T-helper 1 cell treated with Interleukin-12 subunit alpha and Interleukin-12 subunit beta and Interleukin-4 antibody, amounts not matched to agents 30 ng/mL and 1 ng/mL, for 36 hours (primary cell): ENCODE results near the gene GPR26. TPM values are rescaled to one million over a fixed set of nuclear protein-coding genes. Genes with fewer than 3 reads are reported as not detected.

Source experiments
- intact Hi-C: fragments of 100-400 bp; cut with micrococcal nuclease; formaldehyde crosslinking; loops from one replicate; pipeline ENCODE4 v1.15.1; 2024
- total RNA-seq: library from RNA; stranded (reverse); gene quantifications from 2 replicates; pipeline ENCODE4 v1.2.3, GENCODE V29; 2022

The GPR26 gene
- total RNA-seq, 1 donor from 2014 or later: not detected

DNA sequence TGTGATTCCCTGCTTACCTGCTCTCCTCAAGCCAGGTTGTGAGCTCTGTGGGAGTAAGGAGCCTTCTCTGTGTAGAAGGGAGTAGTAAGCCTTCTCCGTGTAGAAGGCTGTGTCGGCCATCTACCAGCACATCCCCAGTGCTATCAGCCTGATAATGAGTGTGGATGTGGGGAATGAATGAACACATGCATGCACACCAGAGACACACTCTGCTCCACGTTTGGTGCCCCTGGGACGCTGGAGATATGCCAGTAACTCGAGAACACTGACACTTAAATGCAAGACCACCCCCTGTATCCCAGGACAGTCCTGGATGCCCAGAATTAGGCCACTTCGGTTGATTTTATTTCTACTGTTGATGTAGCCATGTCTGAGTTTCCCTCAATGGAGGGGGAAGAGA, 21.1 kb upstream of the GPR26 start:
- intact Hi-C loops: no loop called here

DNA sequence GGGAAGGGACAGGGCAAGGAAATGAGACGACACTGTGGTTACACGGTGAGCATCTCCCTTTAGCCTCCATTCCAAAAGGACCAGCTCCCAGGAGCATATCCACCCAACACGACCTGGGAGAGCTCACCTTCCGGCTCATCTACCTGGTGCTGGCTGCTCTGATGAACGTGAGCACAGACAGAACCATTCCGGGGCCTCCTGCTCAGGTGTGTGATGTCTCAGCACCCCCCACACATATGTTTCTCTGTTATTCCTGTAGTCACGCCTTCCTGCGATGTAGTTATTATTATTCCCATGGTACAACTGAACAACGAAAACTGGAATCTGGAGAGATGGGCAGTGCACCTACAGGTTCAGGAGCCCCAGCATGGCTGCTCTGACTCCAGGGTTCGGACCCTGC, 20.5 kb upstream of the GPR26 start:
- intact Hi-C loops: no loop called here

DNA sequence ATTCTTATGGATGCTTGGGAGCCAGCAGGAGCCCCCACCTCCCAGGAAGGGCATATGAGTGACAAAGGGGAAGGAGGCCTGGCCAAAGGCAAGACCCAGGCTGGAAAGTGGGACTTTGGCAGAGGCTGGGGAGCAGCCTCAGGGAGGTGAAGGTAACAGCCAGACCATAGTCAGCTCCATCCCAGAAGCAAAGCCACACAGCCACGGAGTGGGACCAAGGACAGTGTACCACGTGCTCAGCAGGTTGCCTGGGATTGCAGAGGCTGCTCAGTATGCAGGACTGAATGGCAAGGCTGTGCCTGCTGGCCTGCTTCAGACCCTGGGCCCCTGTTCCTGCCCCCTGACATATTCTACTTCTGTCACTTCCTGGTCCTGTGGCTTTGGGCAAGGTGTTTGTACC, 17.6 kb upstream of the GPR26 start:
- intact Hi-C loops: no loop called here

DNA sequence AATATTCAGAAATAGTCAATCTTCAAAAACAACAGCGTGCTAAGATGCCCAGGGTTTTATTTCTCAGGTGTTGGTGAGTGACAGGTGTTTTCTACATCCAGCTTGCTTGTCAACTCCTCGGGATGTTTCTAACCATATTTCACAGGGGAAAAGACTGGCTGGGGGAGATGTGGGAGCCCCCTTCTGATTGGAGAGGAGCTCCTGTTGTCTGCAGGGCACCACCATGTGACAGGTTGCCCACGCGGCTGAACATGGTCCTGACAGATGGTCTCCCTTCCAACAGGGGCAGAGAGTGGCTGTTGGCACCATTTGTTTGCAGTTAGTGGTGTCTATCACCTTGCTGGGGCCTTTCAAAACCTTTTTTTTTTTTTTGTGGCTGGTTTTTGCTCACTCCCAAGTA, 16.5 kb upstream of the GPR26 start:
- intact Hi-C loops: no loop called here

DNA sequence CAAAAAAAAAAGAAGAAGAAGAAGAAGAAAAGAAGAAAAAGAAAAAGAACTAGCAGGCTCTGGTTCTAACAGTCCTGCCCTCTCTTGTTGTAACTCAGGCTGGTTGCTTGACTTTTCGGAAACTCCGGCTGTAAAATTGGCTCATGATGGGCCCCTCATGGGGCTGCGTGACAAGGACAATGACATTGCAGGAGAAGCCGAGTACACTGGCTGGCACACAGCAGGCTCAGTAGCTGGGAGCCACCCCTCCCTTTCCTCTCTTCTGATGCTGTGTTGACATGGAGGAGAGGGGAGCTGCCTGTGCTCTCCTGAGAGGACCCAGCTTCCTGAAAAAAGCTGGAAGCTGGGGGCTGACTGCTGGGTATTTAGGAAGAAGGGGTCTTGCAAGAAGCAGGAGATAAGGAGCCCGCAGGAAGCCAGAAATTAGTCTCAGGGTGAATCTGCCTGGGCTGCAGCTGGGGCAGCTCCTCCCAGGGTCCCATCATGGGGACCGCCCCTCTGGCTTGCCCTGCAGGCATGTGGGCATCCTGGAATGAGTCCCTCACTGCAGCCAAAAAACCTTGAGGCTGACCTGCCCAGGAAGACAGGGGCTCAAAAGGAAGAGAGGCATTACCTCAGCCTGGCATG, 14.6 kb upstream of the GPR26 start:
- intact Hi-C loops: no loop called here

DNA sequence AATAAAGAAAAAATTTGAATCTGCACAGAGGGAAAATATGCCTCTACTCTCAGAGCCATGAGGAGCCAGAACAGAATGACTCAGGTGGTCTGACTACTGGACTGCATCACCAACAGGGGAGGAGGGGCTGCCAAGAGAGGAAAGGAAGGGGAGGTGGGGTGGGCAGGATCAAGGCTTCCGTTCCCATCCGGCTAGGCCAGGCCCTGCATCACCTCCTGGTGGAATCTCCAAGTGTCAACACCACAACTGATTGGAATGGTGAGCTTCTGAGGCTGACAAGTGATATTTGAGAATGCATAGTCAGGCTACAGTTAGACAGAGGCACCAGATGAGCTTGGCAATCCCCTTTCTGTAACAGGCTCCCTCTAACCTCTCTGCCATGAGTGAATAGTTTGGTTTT, 10.4 kb upstream of the GPR26 start:
- intact Hi-C loops: no loop called here

DNA sequence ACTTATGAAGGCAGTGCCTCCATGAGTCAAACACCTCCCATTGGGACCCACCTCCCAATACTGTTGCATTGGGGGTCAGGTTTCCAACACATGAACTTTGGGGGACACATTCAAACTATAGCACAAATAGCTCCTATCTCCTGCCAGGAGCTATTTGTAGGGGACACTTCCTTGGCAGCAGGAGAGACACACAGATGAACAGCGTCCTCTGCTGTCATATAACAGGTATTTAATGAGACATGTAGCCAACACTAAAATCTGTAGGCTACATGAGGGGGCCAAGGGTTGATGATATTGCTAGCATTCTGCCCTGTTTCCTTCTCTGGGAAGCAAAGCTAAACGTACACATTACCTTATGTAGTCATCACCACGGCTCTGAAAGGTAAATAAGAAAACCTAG, 2.6 kb upstream of the GPR26 start:
- intact Hi-C loops: no loop called here

DNA sequence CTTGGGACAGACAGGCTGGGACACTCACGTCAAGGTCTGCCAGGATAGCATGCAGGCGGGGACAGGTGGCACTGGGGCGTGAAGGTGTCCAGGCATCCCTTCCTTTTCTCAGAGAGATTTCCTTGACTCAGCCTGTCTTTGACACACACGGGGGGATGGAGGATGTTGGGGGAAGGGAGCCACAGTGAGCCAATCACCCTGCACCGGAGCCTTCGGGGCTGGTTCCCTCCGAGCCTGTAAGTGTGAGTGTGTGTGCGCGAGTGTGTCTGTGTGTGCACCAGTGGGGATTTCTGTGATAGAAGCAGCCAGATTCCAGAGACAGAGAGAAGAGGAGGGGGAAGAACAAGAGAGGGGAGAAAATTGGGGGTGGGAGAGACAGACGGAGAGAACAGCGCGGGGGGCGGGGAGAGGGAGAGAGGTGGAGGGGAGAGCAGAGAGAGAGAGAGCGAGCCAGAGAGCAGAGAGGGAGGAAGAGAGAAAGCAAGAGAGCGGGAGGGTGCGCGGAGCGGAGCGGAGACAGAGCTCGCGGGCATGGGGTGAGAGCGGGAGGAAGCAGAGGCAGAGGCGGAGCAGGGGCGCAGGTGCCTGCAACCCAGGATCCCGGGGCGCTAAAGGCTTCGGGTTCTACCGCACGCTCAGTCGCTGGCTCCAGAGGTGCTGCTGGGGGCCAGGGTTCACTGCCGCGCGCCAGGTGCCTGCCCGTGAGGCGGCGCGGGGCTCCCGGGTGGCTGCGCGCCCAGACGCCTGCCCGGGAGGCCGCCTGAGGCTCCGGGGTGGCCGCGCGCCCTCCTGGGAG, 466 bp upstream of the GPR26 start:
- intact Hi-C loops: no loop called here

DNA sequence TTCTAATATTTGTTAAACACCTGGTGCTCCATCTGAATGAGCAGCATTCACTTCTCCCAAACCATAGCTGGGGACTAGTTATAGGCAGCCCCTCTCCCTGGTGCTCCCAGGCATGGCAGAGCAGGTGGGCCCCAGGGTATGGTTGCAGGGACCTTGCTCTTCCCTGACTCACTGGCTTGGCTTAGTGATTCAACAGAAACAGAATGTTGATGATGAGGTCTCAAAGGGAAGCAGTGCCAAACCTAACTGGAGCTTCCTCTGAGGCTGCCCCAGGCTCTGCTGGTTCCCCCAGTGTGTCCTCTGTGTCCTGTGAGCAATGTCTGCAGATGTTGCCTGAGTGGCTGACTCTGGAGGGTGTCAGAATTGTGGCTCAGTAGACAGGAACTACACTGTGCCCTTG, 3.7 kb downstream of the GPR26 start:
- intact Hi-C loops: no loop called here

DNA sequence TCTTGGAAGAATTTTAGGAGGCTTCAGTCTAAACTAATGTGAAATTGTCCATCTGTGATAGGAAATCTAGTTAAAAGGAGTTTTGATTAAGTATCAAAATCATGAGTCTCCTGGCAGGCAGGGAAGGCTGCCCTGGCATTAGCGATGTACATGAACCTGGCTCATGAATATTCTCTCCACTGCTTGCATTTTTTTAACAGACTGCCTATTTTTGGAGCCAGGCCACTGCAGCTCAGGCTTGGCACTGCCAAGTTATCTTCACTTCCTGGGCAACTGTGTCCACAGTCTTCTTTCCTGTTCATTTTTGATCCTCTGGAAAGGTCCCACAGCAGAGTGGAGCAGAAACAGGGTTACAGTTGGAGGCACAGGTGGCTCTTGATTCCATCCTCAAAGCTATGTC, 7.0 kb downstream of the GPR26 start:
- intact Hi-C loops: no loop called here

DNA sequence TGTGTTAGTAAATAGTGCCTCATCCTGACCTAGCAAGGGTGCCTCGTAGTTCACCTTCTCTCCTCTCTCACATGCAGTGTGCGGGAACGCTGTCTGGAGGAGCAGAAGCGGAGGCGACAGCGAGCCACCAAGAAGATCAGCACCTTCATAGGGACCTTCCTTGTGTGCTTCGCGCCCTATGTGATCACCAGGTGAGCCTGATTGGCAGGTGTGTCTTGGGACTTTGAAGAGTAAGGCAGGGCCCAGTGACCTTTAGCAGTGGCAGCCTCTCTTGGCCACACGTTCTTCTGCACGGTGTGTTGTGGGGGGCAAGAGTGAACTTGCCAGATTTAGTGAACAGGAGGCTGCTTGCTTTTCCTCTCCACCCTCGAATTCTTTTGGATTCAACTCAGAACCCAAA, 8.6 kb downstream of the GPR26 start:
- intact Hi-C loops: no loop called here

DNA sequence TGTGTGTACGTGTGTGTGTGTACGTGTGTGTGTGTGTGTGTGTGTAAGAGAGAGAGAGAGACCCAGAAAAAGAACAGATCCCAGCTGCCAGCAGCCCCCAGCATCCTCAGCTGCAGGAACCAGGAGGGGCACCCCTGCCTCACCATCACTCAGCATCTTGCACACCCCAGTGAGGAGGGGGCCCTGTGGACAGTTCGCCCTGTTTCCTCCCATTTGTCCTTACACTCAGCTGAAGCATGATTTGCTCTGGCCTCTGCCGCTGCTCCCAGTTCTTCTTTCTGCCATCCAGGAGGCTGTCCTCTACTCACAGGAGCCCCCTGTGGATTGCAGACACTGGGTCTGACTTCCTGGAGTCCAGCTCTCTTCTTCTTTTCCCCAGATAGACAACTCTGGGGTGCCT, 9.7 kb downstream of the GPR26 start:
- intact Hi-C loops: no loop called here

DNA sequence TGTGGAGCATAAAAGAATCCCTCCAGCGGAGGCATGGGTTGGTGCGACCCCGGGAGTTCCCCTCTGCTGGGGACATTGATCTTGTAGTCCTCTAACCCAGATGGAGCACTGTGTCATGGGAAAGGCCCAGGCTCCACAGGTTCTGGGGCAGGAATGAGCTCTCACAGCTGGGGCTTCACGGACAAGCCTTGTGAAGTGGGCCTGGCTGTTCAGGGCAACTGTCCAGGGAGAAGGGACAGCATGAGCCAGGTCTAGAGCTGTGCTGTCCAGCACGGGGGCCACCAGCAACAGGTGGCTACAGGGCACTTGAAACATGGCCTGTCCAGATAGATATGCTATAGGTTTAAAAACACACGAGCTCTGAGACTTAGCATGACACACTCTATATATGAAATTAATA, 11.4 kb downstream of the GPR26 start:
- intact Hi-C loops: no loop called here

DNA sequence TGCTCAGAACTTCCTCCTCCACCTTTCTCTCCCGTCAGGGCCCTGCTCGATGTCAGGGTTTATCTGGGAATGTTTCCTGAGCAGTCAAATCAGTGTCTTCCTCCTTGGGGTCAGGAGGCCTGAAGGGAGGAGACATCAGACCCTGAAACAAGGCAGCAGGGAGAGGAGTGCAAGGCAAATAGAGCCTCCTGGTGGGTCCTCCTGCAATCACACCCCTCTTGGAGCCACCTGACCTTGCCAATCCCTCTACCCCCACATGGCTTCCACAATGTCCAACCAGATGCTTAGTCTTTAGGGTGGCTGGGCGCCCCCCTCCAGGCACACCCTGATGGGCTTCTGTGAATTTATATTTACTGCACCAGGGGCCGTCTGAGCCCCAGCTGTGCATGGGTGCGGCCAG, 12.2 kb downstream of the GPR26 start:
- intact Hi-C loops: no loop called here

DNA sequence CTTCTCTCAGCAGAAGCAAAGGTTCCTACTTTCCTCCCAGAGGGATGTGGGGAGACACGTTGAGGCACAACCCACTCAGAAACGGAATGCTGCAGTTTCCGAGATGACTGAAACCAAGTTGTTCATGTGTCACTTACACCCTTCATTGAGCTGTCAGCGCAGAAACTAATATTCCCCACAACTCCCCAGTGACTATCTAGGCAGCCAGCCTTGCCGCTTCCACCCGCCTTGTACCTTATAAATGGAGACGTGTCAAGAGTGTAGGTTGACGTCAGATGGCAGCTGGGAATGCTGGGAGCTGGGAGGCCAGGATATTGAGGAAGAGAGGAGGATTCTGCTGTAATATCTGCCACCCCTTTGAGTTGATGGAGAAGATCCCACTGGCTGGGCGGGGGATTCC, 15.1 kb downstream of the GPR26 start:
- intact Hi-C loops: no loop called here

DNA sequence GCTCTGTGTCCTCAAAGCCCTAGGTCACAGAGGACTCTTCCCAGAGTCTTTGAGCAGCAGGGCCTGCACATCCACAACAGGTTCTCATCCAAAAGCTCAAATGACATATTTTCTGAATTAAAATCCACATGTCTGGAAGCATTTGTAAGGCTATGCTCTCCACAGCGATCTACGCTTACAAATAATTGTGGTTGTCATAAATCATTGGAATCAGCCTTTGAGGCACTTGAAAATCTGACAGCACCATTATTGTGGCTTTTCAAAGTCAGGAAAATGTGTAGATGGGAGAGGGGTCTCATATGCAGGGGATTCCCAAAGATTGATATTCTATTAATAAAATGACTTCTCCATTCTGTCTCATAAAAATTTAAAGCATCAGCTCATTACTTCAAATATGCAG, 16.3 kb downstream of the GPR26 start:
- intact Hi-C loops: no loop called here

DNA sequence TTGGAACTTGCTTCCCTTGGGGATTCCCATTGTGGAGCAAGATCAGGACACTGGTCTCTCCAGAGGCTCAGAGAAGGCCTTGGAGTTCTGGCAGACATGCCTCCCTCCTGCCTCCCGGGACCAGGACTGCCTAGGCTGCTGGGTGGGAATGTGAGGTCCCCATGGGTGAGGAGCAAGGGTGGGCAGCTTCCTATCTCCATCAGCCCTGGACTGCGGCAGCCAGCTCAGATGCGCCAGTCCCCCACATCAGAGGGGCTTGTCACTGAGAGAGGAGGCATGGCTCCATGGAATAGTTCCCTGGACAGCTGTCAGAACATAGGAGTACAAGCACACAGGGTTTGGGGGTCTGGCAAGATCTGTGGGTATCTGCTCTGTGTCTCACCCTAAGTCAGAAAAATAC, 17.3 kb downstream of the GPR26 start:
- intact Hi-C loops: no loop called here

DNA sequence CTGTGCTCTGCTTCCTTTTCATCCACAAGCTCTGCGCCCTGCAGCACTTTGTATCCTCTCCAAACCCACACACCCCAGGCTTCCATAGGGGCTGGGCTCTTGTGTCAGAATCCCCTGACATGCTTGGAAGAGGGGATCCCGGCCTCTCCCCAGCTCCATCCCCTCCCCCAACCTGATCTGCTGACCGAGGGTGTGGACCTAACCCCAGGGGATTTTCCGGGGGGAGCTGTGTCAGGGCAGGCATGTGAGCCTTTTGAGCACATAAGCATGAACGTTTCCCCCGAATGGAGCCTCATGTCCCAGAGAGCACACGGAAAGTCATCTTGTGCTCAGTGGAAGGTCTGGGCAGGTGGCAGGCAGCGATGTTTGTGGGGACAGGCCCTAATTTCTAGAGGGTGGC, 17.7 kb downstream of the GPR26 start:
- intact Hi-C loops: no loop called here

DNA sequence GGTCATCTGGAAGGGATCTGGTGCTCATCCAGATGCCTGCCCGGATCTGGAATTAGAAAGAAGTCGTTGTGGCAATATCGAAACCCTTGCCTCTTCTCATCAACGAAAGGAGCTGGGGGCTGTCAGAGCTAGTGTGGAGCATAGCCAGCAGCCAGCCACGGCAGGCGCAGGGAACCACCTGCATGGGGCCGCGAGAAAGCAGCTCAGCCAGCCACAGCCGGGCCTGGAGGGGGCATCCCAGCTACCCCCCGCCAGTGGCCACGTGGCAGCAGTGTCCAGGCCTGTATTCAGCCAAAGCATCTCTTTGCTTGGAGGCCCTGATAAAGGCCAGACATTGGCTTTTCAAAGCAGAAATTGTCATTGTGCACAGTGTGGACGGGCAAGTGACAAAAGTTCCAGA, 19.1 kb downstream of the GPR26 start:
- intact Hi-C loops: no loop called here

DNA sequence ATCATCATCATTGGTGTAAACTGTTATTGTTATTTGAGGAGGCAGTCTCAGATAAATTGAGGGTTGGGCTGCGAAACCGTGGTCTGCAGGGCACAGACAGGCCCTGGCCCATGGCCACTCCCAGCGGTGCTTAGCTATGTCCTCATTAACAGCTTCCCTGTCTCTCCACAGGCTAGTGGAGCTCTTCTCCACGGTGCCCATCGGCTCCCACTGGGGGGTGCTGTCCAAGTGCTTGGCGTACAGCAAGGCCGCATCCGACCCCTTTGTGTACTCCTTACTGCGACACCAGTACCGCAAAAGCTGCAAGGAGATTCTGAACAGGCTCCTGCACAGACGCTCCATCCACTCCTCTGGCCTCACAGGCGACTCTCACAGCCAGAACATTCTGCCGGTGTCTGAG, 21.6 kb downstream of the GPR26 start:
- intact Hi-C loops: no loop called here

DNA sequence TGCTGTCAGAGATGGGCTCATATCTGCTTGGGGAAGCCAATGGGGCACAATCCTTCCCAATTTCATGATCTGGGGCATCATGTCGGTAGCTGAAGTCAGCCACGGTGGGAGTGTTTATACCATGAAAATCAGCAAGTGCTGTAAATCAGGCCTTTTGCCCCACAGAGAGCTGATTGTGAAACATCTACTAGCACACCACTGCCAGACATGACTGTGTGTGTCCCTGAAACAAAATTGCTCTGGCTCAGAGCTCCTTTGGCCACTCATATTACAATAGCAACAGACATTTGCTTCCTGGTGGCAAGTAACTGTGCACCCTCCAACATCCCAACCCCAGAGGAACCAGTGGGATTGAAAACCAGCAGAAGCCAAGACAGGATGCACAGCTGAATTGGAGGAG, 23.7 kb downstream of the GPR26 start:
- intact Hi-C loops: no loop called here

DNA sequence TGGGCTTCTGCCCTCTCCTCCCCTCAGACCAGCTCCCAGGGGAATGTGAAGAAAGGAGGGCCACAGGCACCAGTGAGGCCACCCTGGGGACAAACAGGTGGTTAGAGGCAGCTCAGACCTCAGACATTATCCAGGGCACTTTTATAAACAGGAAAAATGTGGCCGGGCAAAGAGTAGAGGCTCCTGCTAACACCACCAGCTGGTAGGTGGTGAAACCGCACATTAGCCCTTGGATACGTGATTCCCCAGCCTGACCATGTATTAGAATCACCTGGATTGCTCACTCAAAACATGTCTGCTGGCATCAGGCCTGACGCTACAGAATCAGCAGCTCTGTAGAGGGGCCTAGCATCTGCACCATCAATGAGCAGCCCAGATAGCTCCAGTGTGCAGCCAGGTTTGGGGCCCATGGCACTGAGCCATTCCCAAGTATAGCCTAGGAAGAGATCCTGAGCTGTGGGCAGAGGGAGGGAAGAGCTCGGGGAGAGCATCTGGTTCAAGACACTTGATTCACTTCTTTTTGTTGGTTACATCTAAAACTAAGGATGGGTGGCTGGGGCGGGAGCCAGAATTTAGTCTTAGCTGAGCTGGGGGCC, 37.1 kb downstream of the GPR26 start:
- intact Hi-C loops: no loop called here

DNA sequence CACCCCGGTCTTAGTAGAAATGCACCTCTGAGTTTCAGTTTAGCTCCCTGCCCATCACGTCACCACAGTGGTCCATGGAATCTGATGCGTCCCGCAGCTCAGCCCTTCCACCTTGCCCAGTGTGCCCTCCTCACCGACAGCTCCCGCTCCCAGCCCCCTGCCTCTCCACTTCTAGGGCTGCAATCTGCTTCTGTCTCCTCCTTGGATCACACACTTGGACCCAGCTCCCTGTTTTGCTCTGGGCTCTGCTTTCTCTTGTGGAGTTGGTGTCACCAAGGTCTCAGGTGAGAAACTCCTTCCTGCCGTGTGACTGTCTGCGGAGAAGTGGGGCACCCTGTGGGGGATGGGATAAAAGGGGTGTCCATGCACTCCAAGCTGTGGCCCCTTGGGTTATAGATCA, 37.9 kb downstream of the GPR26 start:
- intact Hi-C loops: no loop called here
